ENCODE measurements around the gene SPIN1.

The SPIN1 gene

GRCh38 chr9:88498880-88499279 is 110.6 kb downstream of the SPIN1 start:
- no peak for DNase-seq (ENCODE audit: low spot score)

DNA sequence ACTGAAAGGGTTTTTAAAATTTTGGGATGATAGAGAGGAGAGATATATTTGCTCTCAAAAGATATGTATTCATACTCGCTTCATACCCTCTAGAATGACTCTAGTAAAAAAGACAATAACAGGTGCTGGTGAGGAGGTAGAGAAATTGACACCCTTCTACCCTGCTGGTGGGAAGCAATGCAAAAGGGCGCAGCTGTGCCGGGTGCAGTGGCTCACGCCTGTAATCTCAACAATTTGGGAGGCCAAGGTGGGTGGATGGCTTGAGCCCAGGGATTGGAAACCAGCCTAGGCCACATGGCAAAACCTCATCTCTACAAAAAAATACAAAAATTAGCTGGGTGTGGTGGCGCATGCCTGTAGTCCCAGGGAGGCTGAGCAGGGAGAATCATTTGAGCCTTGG is 112.8 kb downstream of the SPIN1 start:
- no peak for DNase-seq (ENCODE audit: low spot score)

- no peak for DNase-seq (ENCODE audit: low spot score)
Measured at GRCh38 chr9:88502552-88503034, 114.3 kb downstream of the SPIN1 start.

DNA sequence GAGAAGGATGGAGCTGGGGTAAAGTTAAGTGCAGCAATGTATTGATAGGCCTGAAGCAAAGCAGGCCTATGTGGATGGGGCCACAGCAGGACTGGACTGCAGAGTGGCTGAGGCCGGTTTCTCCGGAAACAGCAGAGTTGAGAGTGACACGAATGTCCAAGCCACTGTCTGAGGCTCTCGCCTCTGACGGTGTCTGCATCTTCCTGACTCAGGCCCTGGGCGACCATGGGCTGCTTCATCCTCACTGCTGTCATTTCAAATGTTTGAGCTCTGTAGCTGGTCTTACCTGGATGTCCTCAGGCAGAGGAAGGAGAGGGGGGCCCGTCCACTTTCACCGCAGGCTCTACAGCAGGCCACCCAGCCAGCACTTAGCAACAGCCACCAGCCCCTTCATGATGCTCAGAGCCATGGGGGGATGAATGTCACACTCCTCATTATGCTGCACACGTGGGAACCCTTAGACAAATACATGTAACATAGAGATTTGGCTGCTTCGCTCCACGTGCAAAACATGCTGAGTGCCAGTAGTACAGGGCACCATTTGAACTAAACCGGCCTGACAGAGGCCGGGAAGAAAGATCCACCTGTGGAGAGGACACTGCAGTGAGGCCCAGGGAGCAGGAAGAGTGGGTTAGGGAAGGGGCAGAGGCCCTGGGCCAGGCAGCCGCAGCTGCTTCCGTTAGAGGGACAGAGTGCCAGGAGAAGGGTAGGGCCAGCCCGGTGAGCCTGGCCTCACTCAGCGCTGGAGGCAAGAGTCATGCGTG is 115.0 kb downstream of the SPIN1 start:
- DNase-seq (ENCODE audit: low spot score) = no peak

DNA sequence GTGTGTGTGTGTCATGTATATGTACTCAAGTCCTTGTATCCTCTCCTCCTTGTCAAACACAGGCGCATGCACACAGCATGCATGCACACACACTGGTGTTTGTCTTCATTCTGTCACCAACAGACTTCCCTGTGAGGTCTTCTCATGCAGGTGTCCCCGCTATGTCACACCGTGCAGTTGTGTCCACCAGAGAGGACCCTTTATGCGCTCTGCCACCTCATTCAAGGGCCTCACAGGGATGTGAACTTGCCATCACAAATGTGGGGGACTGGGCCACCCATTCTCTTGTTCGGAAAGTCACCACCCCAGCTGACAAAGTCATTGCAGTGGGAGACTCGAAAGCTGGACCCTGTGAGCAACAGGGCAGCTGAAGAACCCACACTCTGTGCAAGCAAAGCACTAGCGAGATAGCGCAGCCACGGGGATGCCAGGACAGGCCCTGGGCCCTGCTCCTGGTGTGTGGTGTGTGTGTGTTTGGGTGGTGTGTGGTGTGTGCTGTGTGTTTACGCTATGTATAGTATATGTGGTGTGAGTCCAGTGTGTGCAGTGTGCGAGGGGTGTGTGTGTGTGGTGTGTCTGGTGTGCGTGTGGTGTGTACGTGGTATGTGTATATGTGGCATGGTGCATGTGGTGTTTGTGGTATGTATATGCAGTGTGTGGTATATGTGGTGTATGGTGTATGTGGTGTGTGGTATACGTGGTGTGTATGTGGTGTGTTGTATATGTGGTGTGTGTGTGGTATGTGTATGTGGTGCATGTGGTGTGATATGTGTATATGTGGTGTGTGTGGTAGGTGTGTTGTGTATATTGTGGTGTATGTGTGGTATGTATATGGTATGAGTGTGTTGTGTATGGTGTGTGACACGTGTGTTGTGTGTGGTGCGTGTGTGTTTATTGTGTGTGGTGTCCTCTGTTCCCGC is 115.9 kb downstream of the SPIN1 start:
- DNase-seq (ENCODE audit: low spot score) = no peak

GRCh38 chr9:88508326-88508725 is 120.1 kb downstream of the SPIN1 start:
- no peak for DNase-seq (ENCODE audit: low spot score)

- no peak for DNase-seq (ENCODE audit: low spot score)
Measured at GRCh38 chr9:88511906-88512305, 123.7 kb downstream of the SPIN1 start.

- no peak for DNase-seq (ENCODE audit: low spot score)
Measured at GRCh38 chr9:88514247-88514646, 126.0 kb downstream of the SPIN1 start.

DNA sequence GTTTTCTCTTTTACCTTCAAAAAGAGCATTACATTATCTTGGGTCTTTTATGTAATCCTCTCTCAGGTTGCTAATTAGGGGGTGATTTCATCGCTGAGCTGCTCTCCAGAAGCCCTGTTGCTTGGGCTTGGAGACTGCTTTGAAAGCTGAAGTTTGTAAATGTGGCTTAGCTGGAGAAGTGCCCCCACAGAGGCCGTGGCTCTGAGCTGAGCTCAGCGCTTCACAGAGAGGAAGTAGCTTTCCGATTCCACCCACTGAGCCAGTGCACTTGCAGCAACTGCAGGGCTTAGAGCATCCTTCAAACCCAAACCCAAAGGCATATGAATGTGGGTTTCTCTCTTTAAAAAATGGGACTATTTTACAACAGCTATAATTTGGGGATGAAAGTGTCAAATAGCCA is 133.1 kb downstream of the SPIN1 start:
- DNase-seq (ENCODE audit: low spot score) = no peak

- no peak for DNase-seq (ENCODE audit: low spot score)
Measured at GRCh38 chr9:88522360-88522759, 134.1 kb downstream of the SPIN1 start.

- no peak for DNase-seq (ENCODE audit: low spot score)
Measured at GRCh38 chr9:88523056-88523455, 134.8 kb downstream of the SPIN1 start.

- DNase-seq (ENCODE audit: low spot score) = no peak
Measured at GRCh38 chr9:88524911-88525310, 136.7 kb downstream of the SPIN1 start.

GRCh38 chr9:88527618-88528017 is 139.4 kb downstream of the SPIN1 start:
- no peak for DNase-seq (ENCODE audit: low spot score)

Measured in germinal center (tissue), 1 donor.